ENCODE measurements around the gene GPR78.
"Not testable (repeated sequence)": the region's sequence is repeated elsewhere in the genome, so short reads cannot be mapped to it uniquely, and the experiment has no call there.

GPR78 gene

DNA sequence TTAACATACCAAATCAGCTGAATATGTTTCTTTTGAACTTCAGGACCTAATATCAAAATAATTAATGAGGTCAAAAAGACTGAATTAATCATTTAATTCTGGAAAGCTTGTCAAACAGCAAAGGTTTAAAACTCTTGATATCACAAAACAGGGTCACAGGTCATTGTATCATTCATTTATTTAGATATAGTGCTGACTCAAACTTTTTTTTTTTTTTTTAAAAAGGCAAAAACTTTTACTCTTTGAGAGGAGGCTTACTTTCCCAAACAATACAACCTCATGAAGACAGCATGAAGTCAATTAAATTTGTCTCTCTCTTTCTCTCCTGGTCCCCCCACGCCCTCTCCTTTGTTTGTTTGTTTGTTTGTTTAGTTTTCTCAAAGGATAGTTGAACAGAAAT lies 15.6 kb upstream of the GPR78 start:
- DNase-seq (ENCODE audit: low spot score) = no peak

DNA sequence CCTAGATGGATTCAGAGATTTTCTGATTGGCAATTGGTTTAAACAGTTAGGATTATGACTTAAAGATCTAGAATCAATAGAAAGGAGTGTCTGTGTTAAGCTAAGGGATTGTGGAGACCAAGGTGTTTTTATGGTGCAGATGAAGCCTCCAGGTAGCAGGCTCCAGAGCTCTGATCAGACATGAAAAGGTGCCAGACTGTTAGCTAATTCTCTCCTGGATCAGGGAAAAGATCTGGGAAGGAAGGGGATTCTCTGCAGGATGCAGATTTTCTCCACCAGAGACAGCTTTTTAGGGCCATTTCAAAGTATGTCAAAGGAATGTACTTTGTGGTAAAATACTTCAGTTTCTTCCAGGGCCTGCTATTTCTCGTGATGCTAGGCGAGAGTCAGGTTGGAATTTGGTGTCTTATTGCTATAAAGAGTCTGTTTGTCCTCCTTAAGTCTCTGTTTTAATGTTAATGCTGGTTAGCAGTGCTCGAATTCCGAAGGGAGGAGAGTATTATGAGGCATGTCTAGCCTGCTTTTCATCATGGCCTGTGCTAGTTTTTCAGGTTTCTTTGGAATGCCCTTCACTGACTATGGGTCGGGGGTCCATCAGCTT lies 12.0 kb upstream of the GPR78 start:
- no peak for DNase-seq (ENCODE audit: low spot score)

DNA sequence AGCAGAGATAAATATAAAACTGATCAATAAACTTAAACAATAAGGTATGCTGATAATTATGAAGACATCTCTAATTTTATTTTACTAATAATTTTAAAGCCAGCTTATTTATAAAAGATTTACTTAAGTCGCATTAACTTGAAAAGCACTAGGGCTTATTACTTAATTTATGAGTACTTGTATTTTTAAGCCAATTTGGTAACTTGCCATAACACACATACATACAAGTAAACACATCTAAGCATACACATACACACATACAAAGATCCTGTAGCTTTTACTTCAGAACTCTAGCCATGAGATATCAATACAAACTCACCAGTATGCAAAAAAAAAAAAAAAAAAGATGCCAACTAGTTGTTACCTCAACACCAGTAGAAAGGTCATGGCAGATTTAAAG lies 10.0 kb upstream of the GPR78 start:
- no peak for DNase-seq (ENCODE audit: low spot score)

DNA sequence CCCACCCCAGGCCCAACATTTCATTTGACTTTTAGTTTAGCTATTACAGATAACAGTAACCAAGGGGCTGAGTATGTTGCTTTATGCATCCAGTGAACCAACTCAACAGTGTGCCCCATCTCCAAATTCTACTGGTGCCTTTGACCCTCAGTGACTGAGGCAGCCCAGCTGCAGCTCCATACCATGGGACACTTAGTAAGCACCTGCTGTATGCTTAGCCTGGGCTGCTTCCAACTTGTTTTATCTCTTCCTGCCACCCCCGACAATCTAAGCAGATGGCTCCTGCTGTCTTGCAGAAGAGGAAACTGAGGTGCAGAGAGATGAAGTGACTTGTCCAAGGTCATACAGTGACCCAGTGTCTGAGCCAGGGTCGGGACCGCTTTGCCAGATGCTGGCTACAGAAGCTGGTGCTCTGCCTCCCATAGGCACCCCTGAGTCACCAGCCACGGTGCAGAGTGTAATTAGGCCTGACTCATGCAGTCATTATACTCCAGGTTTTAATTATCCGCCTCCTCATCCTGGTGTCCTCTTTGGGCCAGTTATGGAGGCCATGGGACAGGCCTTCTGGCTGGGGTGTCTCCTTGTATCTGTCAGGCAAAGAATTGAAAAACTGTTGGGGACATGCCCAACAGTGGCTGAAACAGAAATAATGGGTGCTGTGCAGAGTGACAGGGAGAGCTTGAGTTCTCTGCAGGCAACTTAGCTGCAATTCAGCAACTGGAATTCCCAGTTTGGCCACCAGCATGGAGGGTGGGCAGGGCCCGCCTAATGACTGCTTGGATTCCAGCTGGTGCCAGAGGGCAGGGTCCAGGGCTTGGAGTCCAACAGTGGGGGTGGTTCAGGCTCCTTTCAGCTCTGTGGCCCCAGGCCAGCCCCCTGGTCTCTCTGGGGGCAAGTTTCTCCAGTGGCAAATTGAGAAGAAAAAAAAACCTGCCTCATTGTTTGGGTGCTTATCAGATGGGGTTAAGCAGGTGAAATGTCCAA lies 8.2 kb upstream of the GPR78 start:
- DNase-seq (ENCODE audit: low spot score) = no peak

DNA sequence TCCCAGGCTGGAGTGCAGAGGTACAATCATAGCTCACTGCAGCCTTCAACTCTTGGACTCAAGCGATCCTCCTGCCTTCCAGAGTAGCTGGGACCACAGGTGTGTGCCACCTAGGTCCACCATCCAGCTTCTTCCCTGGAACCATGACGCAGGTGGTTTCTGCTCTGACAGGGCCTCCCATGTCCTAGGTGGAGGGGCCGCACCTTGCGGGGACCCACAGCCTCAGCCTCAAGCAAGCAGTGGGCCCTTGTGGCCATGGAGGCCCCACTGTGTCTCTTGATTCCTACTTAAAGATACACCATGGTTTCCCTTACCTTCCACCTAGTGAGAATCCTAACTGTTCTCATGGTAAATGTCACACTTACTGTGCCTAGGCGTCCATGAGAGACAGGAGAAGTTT lies 6.9 kb upstream of the GPR78 start:
- no peak for DNase-seq (ENCODE audit: low spot score)

DNA sequence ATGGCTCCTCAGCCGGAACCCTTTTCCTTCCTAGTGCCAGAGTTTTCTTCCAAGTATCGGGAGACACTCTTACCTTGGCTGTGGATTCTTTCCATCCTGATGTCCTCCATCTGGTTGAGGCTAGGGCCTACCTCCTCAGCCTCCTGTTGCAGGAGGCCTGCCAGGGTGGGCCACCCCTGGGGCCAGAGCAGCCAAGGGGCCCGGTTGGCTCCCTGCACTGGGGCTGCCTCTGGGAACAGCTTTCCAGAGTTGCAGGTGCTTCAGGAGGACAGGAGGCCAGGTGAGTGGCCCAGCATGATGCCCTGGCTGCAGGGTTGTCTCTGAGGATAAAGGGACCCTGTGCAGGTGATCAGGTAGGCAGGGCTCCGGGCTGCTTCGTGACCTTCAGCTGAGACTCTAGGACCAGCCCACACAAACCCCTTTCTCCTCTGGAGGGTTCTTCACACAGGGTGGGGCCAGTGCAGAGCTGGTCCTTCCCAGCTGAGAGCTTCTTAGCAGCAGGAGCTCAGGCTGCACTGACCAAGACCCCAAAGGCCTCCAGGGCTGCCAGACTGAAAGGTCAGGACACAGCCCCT lies 5.3 kb upstream of the GPR78 start:
- no peak for DNase-seq (ENCODE audit: low spot score)

DNA sequence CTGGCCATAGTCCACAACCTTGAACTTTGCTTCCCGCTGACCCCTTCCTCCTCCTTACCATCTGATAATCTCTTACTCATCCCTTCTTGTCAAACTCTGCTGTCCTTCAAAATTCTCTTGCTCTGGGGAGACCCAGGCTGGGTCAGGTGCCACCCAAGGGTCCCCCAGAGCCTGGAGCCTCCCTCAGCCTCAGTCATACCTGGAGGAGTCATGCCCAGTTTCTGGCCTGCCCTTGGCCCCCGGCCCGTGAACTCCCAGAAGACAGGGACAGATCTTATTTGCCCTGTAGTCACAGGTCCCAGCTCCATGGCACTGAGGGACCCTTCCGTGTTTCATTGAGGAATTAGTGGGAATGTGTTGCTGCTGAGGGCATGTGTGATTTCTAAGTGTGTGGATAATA lies 4.7 kb upstream of the GPR78 start:
- no peak for DNase-seq (ENCODE audit: low spot score)

DNA sequence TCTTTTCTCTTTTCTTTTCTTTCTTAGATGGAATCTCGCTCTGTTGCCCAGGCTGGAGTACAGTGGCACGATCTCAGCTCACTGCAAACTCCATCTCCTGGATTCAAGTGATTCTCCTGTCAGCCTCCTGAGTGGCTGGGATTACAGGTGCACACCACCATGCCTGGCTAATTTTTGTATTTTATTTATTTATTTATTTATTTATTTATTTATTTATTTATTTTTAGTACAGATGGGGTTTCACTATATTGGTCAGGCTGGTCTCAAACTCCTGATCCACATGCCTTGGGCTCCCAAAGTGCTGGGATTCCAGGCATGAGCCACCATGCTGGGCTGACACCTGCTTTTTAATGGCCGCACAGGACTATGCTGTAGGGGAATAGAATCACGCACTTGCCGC lies 3.6 kb upstream of the GPR78 start:
- DNase-seq (ENCODE audit: low spot score) = not testable (repeated sequence)

DNA sequence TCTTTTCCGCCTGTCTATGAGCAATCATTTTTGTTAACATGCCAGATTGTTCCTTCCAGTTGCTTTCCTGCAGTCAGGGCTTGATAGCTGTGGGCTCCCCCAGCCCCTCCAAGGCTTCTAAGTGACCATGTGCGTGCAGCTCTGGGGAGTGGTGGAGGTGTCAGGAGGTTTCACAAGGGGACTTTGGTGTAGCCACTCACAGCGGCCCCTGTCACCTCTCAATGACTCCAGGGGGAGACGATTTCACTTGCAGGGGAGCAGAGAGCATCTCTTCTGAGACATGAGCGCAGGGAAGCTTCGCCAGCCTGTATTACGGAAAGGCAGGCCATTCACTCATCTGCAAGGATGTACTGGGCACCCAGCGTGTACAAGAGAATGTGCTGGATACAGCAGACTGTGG lies 3.1 kb upstream of the GPR78 start:
- DNase-seq (ENCODE audit: low spot score) = no peak

DNA sequence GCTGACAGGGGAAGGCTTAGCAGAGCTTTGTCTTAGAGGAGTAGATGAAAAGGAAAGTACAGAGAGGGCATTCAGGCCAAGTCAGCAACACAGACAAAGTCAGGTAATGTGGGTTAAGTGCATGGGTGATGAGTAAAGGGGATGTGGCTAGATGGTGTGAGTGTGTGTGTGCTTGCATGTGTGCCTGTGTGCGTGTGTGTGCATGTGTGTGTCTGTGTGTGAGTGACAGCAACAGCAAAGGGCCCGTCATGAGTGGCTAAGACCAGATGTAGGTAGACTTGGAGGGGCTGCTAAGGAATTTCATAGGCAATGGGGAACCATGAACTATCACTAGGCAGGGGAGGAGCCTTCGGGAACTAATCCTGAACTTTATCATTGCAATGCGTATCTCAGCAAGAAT lies 2.2 kb upstream of the GPR78 start:
- no peak for DNase-seq (ENCODE audit: low spot score)

DNA sequence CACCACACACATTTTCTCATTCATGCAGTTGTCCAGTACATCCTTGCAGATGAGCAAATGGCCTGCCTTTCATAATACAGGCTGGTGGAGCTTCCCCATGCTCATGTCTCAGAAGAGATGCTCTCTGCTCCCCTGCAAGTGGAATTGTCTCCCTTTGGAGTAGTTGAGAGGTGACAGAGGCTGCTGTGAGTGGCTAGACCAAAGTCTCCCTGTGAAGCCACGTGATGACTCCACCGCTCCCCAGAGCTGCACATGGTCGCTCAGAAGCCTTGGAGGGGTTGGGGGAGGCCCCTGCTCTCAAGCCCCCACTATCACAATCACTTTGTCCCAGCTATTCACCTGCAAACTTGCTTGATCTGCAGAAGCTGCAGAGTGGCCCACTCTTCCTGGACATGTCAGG lies 1.5 kb upstream of the GPR78 start:
- DNase-seq (ENCODE audit: low spot score) = no peak

DNA sequence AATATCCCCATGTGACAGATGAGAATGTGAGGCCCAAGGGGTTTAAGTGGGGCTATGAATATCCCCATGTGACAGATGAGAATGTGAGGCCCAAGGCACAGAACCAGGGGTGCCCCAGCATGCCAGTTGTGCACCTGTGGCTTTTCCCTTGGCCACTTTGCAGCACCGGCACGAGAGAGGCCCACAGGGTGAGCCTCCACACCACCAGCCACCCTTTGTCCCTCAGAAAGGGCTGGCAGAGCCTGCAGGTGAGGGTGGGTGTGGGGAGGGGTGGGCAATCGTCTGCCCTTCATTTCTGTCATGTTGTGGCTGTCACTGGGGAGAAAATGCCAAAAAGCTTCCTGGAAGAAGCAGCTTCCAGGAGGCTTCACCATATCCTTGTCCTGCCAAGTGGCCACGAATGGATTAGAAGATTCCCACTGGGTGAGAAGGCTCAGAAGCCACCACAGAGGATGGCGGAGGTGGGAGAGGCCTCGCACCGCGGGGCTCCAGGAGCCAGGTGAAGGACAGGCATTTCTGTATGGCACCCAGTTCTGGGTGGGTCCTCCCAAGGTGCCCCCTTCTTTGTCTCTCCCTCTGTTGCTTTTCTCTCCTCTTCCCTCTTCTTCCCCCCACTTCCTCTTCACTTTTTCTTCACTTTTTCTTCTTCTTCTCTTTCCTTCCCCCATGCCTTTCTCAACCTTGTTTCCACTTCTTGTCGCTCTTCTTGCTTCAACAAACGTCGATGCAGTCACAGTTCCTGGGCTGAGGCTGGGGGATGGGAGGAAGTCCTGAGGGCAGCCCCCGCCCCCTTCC lies 469 bp upstream of the GPR78 start:
- no peak for DNase-seq (ENCODE audit: low spot score)

DNA sequence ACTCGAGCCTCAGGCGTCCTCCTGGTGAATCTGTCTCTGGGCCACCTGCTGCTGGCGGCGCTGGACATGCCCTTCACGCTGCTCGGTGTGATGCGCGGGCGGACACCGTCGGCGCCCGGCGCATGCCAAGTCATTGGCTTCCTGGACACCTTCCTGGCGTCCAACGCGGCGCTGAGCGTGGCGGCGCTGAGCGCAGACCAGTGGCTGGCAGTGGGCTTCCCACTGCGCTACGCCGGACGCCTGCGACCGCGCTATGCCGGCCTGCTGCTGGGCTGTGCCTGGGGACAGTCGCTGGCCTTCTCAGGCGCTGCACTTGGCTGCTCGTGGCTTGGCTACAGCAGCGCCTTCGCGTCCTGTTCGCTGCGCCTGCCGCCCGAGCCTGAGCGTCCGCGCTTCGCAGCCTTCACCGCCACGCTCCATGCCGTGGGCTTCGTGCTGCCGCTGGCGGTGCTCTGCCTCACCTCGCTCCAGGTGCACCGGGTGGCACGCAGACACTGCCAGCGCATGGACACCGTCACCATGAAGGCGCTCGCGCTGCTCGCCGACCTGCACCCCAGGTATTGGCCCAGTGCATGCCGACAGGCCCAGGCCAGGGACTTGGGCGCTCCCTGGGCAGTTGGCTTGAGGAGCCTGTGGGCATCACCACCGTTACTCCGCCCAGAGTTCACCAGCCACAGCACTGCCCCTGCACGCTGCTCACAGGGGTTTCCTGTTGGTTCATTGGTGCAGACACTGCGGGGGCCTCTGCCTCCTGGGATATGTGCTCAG lies 1.1 kb downstream of the GPR78 start:
- DNase-seq (ENCODE audit: low spot score) = no peak

DNA sequence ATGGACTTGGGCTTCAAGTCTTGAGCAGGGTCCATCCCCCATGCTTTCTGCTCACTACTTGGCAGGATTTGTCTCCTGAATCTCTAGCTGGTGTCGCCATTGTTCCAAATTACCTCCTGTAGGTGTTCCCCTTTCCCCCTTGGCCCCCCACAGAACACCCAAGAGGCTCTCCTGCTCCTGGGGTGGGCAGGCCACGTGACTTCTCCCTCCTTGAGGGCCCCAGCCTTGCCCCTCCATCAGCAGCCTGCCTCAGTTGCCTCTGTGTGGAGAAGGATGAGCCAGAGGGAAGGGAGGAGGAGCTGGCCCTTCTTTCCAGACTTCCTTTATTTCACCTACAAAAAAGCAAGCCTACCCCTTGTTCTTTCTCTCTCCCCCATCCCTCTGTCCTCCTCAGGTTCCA lies 1.8 kb downstream of the GPR78 start:
- no peak for DNase-seq (ENCODE audit: low spot score)

DNA sequence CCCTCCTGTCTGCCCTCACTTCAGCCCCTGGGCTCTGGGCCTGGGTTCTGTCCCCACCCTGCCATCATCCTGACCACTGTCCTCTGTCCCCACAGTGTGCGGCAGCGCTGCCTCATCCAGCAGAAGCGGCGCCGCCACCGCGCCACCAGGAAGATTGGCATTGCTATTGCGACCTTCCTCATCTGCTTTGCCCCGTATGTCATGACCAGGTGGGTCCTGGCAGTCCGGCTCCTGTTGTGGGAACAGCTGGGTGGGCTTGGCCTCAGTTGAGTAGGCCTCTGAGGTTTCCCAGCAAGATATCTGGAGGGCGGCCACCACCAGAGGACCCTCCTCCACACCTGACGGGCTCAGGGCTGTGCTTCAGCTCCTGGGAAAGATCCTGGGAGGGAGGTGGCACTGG lies 2.2 kb downstream of the GPR78 start:
- DNase-seq (ENCODE audit: low spot score) = no peak

DNA sequence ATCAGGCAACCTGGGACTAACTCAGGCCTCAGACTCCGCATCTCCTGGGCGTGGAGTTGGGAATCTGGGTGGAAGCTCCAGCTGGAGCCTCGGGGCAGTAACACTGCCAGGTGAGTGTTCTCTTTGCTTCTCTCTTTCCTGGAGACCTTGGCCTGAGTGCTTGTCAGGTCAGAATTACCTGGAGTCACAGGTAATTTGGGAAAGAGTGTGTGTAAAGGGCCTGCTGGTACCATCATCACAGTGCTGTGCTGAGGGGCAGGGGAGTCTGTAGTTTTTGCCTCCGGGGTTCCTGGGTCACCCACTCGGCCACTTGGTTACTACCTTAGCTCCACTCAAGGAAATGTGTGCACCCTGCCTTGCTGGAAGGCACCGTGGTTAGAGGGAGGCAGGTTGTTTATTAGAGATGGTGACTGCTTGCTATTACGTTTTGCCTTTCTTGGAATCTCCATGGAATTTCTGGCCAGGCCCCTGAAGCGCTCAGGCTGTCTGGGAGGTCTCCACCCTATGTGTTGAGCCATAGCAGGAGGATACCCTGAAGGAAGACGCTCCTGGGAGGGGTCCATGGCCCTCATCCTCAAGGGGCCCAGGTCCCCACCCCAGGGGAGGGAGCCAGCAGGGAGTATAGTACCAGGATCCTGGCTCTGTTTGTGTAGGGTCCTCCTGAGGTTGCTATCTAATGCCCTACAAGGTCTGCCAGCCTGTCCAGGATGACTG lies 2.9 kb downstream of the GPR78 start:
- no peak for DNase-seq (ENCODE audit: low spot score)

DNA sequence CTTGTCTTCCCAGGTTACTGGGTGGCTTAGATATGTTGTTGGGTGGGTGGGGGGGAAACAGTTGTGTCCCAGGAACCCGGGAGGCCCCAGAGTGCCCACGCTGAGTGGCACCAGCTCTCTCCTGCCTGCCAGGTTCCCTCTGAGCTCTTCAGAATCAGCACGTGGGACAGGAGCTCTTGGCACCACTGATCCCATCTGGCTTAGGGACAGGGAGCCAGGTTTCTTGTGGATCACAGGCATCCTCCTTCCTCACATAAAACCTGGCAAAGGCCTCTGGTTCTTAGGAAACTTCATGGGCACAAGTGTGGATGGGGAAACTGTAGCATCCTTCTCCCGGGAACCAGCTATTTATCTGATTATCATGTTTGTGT lies 3.4 kb downstream of the GPR78 start:
- DNase-seq (ENCODE audit: low spot score) = no peak

DNA sequence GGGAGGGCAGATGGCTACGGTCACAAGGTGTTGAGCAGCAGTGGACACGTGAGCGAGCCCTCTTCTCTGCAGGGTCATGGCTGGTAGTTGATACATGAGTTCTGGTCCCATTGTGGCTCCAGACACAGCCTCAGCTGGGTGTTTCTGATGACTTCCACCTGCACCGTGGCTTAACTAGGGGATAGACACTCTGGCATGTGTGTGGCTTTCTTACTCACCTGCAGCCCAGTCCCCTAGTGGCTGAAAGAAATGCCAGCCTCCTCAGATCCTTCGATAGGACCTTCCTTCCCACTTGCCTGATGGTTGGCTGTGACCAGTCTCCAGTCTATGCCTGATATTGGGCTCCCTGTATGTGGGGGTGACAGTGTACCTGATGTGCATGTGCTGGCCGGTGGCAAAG lies 5.0 kb downstream of the GPR78 start:
- DNase-seq (ENCODE audit: low spot score) = no peak

DNA sequence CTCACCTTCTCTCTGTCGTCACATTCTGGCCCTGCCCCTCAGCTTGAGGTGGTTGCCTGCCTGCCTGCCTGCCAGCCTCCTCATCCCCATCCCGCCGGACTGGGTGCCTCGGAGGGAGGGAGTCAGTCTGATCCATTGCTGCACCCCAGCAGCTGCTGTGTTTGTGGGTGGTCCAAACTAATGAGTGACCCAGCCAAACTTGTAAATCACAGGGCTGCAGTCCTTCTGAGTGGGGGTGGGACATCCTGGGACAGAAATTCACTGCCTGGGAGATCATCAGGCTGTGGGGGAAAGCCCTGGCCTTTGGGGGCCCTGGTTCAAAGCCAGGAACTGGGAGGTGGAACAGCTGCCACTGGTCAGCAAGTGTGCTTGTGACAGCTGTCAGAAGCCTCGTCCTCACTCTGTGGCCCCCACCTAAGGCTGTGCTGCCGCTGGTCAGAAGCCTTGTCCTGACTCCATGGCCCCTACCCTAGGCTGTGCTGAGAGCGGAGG lies 5.6 kb downstream of the GPR78 start:
- no peak for DNase-seq (ENCODE audit: low spot score)

DNA sequence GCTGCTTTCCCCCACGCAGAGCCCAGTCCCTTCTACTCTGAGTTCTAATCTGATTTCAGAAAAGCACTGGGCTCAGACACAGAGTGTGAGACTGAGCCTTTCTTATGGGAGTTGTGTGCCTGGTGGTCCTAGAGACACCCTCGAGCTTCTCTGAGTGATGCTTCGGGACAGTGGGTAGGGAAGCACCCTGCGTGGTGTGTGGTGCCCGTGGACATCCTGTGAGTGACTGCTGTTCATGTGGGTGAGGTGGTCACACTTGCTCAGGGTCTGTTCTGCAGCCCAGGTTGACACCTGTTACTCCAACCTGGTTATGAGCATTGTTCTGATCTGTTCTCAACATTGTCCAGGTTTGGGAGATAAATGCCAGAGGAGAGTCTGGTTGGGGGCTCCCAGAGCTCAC lies 6.1 kb downstream of the GPR78 start:
- DNase-seq (ENCODE audit: low spot score) = no peak
